H1 (cell line): Measurements from ENCODE around the gene ZNF263. TPM values are rescaled to one million over a fixed set of nuclear protein-coding genes. Genes with fewer than 3 reads are reported as not detected.

ENCODE experiments used
- CTCF ChIA-PET: fragments of 300-600 bp; sonication (Branson Sonifier 250); formaldehyde crosslinking; loops from one replicate; lab custom pipeline; 2021; ENCODE audit not compliant: partially characterized antibody; lab: Charles Lee
- POLR2A ChIA-PET: fragments of 300-600 bp; sonication (Branson Sonifier 250); formaldehyde crosslinking; loops from one replicate; lab custom pipeline; 2021; ENCODE audit warnings: inconsistent platforms; ENCODE audit not compliant: partially characterized antibody; lab: Charles Lee
- DNase-seq, 2 experiments: peaks; one replicate each; pipeline versions ENCODE4 v3.0.0 to v3.0.0-alpha.2; 2010 to 2022; ENCODE audit warnings: low spot score in 2 of 2, low read depth in 1 of 2, mixed read lengths in 1 of 2
- FAIRE-seq: peaks from 2 replicates; lab custom pipeline; 2011; peaks lifted over from hg19 to GRCh38; lab: Jason Lieb, UNC
- H2AFZ ChIP-seq: 2 replicates; pipeline ENCODE4 v1.8.1; 2012; ENCODE audit warnings: low read length, inconsistent platforms
- H2AK5ac ChIP-seq: 2 replicates; pipeline ENCODE4 v1.6.1; 2013; ENCODE audit warnings: low read depth, low read length
- H2BK120ac ChIP-seq: replicated peaks from 2 replicates; pipeline ENCODE3; 2013; ENCODE audit warnings: low read depth, low read length, inconsistent platforms
- H2BK12ac ChIP-seq: 2 replicates; pipeline ENCODE4 v1.6.1; 2013; ENCODE audit warnings: low read depth, low read length
- H2BK15ac ChIP-seq: 2 replicates; pipeline ENCODE4 v1.6.1; 2013; ENCODE audit warnings: low read length
- H2BK20ac ChIP-seq: 2 replicates; pipeline ENCODE4 v1.6.1; 2013; ENCODE audit warnings: low read length
- H2BK5ac ChIP-seq: 2 replicates; pipeline ENCODE4 v1.6.1; 2013; ENCODE audit warnings: low read depth, low read length
- H3K14ac ChIP-seq: 2 replicates; pipeline ENCODE4 v1.6.1; 2013; ENCODE audit warnings: inconsistent platforms; ENCODE audit not compliant: insufficient read length
- H3K18ac ChIP-seq: 2 replicates; pipeline ENCODE4 v1.6.1; 2013; ENCODE audit warnings: low read length; ENCODE audit errors: extremely low read depth
- H3K23ac ChIP-seq: 2 replicates; pipeline ENCODE4 v1.6.1; 2013; ENCODE audit warnings: inconsistent platforms; ENCODE audit not compliant: insufficient read length
- H3K23me2 ChIP-seq: 2 replicates; pipeline ENCODE4 v1.6.1; 2013; ENCODE audit warnings: low read depth, low read length
- H3K27ac ChIP-seq: 2 replicates; pipeline ENCODE4 v1.6.1; 2011; ENCODE audit warnings: low read depth, low read length, inconsistent platforms
- H3K27me3 ChIP-seq, 4 experiments: replicated peaks in 1 of 4; 1 replicate in 1 of 4; 2 replicates in 3 of 4; pipeline versions ENCODE4 v1.6.1 to v1.8.1; 2011 to 2013; ENCODE audit warnings: low read length in 3 of 4, mild to moderate bottlenecking in 3 of 4, inconsistent platforms in 2 of 4, mixed read lengths in 2 of 4, moderate library complexity in 1 of 4; ENCODE audit not compliant: control insufficient read depth in 3 of 4, insufficient read depth in 3 of 4; ENCODE audit errors: extremely low read depth in 1 of 4
- H3K36me3 ChIP-seq, 4 experiments: 2 replicates each; pipeline versions ENCODE4 v1.6.1 to v1.8.1; 2011 to 2013; ENCODE audit warnings: mild to moderate bottlenecking in 4 of 4, low read length in 3 of 4, moderate library complexity in 2 of 4, control low read depth in 1 of 4, inconsistent platforms in 1 of 4; ENCODE audit not compliant: insufficient read depth in 4 of 4, control insufficient read depth in 2 of 4
- H3K4ac ChIP-seq: replicated peaks from 2 replicates; pipeline ENCODE3; 2013; ENCODE audit warnings: low read length, low read depth, mixed read lengths, inconsistent platforms; ENCODE audit not compliant: insufficient read length
- H3K4me1 ChIP-seq, 4 experiments: replicated peaks in 1 of 4; 1 replicate in 1 of 4; 2 replicates in 3 of 4; pipeline versions ENCODE4 v1.6.1 to v1.8.1; 2011 to 2013; ENCODE audit warnings: low read length in 3 of 4, inconsistent platforms in 2 of 4, mixed read lengths in 1 of 4; ENCODE audit not compliant: insufficient read depth in 4 of 4, control insufficient read depth in 3 of 4
- H3K4me2 ChIP-seq, 2 experiments: 2 replicates each; pipeline versions ENCODE4 v1.6.1 to v1.8.1; 2011 to 2013; ENCODE audit warnings: low read depth in 2 of 2, low read length in 2 of 2, control low read depth in 1 of 2, inconsistent platforms in 1 of 2, mild to moderate bottlenecking in 1 of 2; ENCODE audit not compliant: insufficient read depth in 1 of 2
- H3K4me3 ChIP-seq, 4 experiments: fragments of 200-600, 300-600 bp in 1 of 4; sonication (generic), shearing (Covaris generic), sonication (Bioruptor Twin) in 1 of 4; 2 replicates each; pipeline versions ENCODE4 v1.5.1 to v1.8.1; 2011 to 2016; ENCODE audit warnings: low read length in 4 of 4, low read depth in 3 of 4, control low read depth in 2 of 4, inconsistent platforms in 2 of 4, mild to moderate bottlenecking in 2 of 4, mixed read lengths in 1 of 4, moderate library complexity in 1 of 4; ENCODE audit not compliant: insufficient read depth in 2 of 4; ENCODE audit errors: extremely low read depth in 1 of 4
- H3K56ac ChIP-seq: replicated peaks from 2 replicates; pipeline ENCODE3; 2013; ENCODE audit warnings: low read depth, mild to moderate bottlenecking, mixed read lengths, low read length, inconsistent platforms; ENCODE audit not compliant: insufficient read length
- H3K79me1 ChIP-seq: 2 replicates; pipeline ENCODE4 v1.6.1; 2013; ENCODE audit warnings: low read depth, low read length, control low read depth
- H3K79me2 ChIP-seq, 2 experiments: 2 replicates each; pipeline versions ENCODE4 v1.6.1 to v1.8.1; 2012 to 2013; ENCODE audit warnings: low read length in 2 of 2, mild to moderate bottlenecking in 2 of 2, inconsistent platforms in 1 of 2; ENCODE audit not compliant: insufficient read depth in 2 of 2, control insufficient read depth in 1 of 2
- H3K9ac ChIP-seq, 4 experiments: replicated peaks in 1 of 4; 1 replicate in 1 of 4; 2 replicates in 3 of 4; pipeline versions ENCODE4 v1.6.1 to v1.8.1; 2011 to 2013; ENCODE audit warnings: low read depth in 3 of 4, low read length in 3 of 4, control low read depth in 2 of 4, mild to moderate bottlenecking in 2 of 4, moderate library complexity in 2 of 4, inconsistent platforms in 1 of 4; ENCODE audit errors: extremely low read depth in 1 of 4
- H3K9me3 ChIP-seq, 2 experiments: 2 replicates each; pipeline versions ENCODE4 v1.6.1 to v1.8.1; 2012 to 2013; ENCODE audit warnings: mild to moderate bottlenecking in 2 of 2, moderate library complexity in 2 of 2, control low read depth in 1 of 2, inconsistent platforms in 1 of 2, low read depth in 1 of 2, low read length in 1 of 2, mixed read lengths in 1 of 2; ENCODE audit not compliant: insufficient read depth in 2 of 2
- H4K20me1 ChIP-seq, 2 experiments: replicated peaks in 1 of 2; 2 replicates each; pipeline versions ENCODE3 to v1.8.1; 2011 to 2013; ENCODE audit warnings: inconsistent platforms in 2 of 2, low read length in 2 of 2, mild to moderate bottlenecking in 1 of 2; ENCODE audit not compliant: insufficient read depth in 2 of 2, control insufficient read depth in 1 of 2
- H4K5ac ChIP-seq: 2 replicates; pipeline ENCODE4 v1.6.1; 2013; ENCODE audit warnings: low read length, low read depth, mixed read lengths, inconsistent platforms; ENCODE audit not compliant: insufficient read length
- H4K8ac ChIP-seq: 2 replicates; pipeline ENCODE4 v1.8.0; 2013; ENCODE audit warnings: mild to moderate bottlenecking, moderate library complexity, low read length, inconsistent platforms; ENCODE audit not compliant: insufficient read depth; ENCODE audit errors: extremely low read depth
- H4K91ac ChIP-seq: replicated peaks from 2 replicates; pipeline ENCODE3; 2013; ENCODE audit warnings: low read length, mixed read lengths, inconsistent platforms; ENCODE audit not compliant: insufficient read length
- CTCF ChIP-seq, 3 experiments: IDR thresholded peaks; 1 replicate in 2 of 3; 2 replicates in 1 of 3; pipeline versions ENCODE4 v1.5.1 to v1.6.1; 2011; ENCODE audit warnings: low read length in 3 of 3, mild to moderate bottlenecking in 3 of 3, inconsistent platforms in 2 of 3, low read depth in 1 of 3, moderate library complexity in 1 of 3; ENCODE audit not compliant: insufficient read depth in 1 of 3; ENCODE audit errors: control extremely low read depth in 1 of 3
- EZH2 ChIP-seq: fragments of 200-600 bp; sonication (generic); IDR thresholded peaks from 2 replicates; pipeline ENCODE4 v1.7.1; 2012; ENCODE audit warnings: low read depth, mild to moderate bottlenecking, moderate library complexity, low read length, inconsistent platforms; ENCODE audit not compliant: severe bottlenecking
- FOSL1 ChIP-seq: IDR thresholded peaks from 2 replicates; pipeline ENCODE4 v1.6.1; 2011; ENCODE audit warnings: mild to moderate bottlenecking, low read depth, low read length, moderate library complexity; ENCODE audit not compliant: insufficient read depth
- GABPA ChIP-seq: IDR thresholded peaks from 2 replicates; pipeline ENCODE4 v1.6.1; 2011; ENCODE audit warnings: mild to moderate bottlenecking, low read length, moderate library complexity, borderline replicate concordance; ENCODE audit not compliant: insufficient read depth
- GTF2F1 ChIP-seq: IDR thresholded peaks from 2 replicates; pipeline ENCODE4 v1.6.1; 2012; ENCODE audit warnings: low read depth, low read length, improper control_type of control experiment, borderline replicate concordance
- JUN ChIP-seq: IDR thresholded peaks from 2 replicates; pipeline ENCODE4 v1.6.1; 2011; ENCODE audit warnings: low read depth, mild to moderate bottlenecking, improper control_type of control experiment, low read length
- NRF1 ChIP-seq: IDR thresholded peaks from 2 replicates; pipeline ENCODE4 v1.6.1; 2011; ENCODE audit warnings: mild to moderate bottlenecking, low read depth, low read length, improper control_type of control experiment
- POLR2AphosphoS5 ChIP-seq: IDR thresholded peaks from 2 replicates; pipeline ENCODE4 v1.6.1; 2011; ENCODE audit warnings: low read depth, low read length
- SP2 ChIP-seq: IDR thresholded peaks from 2 replicates; pipeline ENCODE4 v1.6.1; 2012; ENCODE audit warnings: mild to moderate bottlenecking, low read length, inconsistent platforms
- WGBS, 2 experiments: shearing (Covaris generic) in 1 of 2; methylation state at CpG; one replicate each; pipeline versions ENCODE4 v1.1.6 to v1.1.7; 2013 to 2015; ENCODE audit warnings: low lambda C conversion rate in 2 of 2, mixed read lengths in 2 of 2, inconsistent platforms in 1 of 2, low coverage in 1 of 2, missing lambda C conversion rate in 1 of 2; ENCODE audit not compliant: insufficient replicate concordance in 2 of 2, insufficient coverage in 1 of 2, insufficient read length in 1 of 2; ENCODE audit errors: extremely low coverage in 1 of 2, missing lambda C conversion rate in 1 of 2; 5-methylcytosine and 5-hydroxymethylcytosine counted together
- polyA plus RNA-seq, 7 experiments: library from polyadenylated mRNA; depleted of rRNA in 3 of 7; stranded (reverse) in 5 of 7; unstranded in 2 of 7; fragments of >200 nt in 5 of 7; fragments of 200-250 nt in 2 of 7; gene quantifications; 1 replicate in 5 of 7; 2 replicates in 1 of 7; 4 replicates in 1 of 7; pipeline versions ENCODE4 v1.2.1 to v1.2.3, GENCODE V29; 2011 to 2013; ENCODE audit warnings: missing spikeins in 2 of 7, mixed read lengths in 2 of 7
- total RNA-seq: library from RNA; stranded (reverse); fragmentation: NEBNext Ultra II Directional; extraction: Animal tissue kit (Norgen Biotek cat#: 25700); gene quantifications from 2 replicates; pipeline ENCODE4 v1.2.1, GENCODE V29; 2021

ZNF263 gene
- total and polyA plus RNA-seq, 2 of the 8 experiments (the other 6 are each of a cell fraction or from before 2014, with no cell fraction given), result 9.2 to 26.7 TPM

GRCh38 chr16:3282103-3282729, 1.1 kb upstream of the ZNF263 start:
- WGBS, 2 experiments, result 12% methylated on average over 19 of the region's 29 CpGs; no CpG with 5 or more reads in 1 of the 2 experiments
- peak overlapping the region; percentile 51 to 94 (median 90) for H3K9ac ChIP-seq
- peak overlapping the region; percentile 99 for H3K4me2 ChIP-seq
- H3K14ac ChIP-seq, result no peak overlapping the region
- peaks cover 20 to 35% of the 10 kb centered on the region in 2 experiments for H3K79me2 ChIP-seq
- no peak overlapping the region for H2BK15ac ChIP-seq
- peaks cover 0 to 8% (median 1%) of the 10 kb centered on the region in 4 experiments; a peak in 4 of 7 replicates for H3K4me1 ChIP-seq
- peak overlapping the region; percentile 62 for H4K5ac ChIP-seq
- H2AFZ ChIP-seq, result peak overlapping the region; percentile 90
- peak overlapping the region; percentile 98 for H4K8ac ChIP-seq
- peaks cover 5 to 9% of the 10 kb centered on the region in 2 experiments for H4K20me1 ChIP-seq
- H3K9me3 ChIP-seq, result peaks cover 6 to 10% of the 10 kb centered on the region in 2 experiments
- H3K27me3 ChIP-seq, result no peaks in the 10 kb centered on the region; a peak in 1 of 7 replicates
- H3K18ac ChIP-seq, result peak overlapping the region; percentile 52; the same call in 1 of the 2 replicates
- peak overlapping the region; percentile 66 for H3K56ac ChIP-seq
- H3K23ac ChIP-seq, result no peak overlapping the region
- H2AK5ac ChIP-seq, result no peak overlapping the region; the same call in 1 of the 2 replicates
- no peak for DNase-seq
- peaks cover 3 to 19% (median 12%) of the 10 kb centered on the region in 4 experiments; a peak in 6 of 8 replicates for H3K36me3 ChIP-seq
- H2BK120ac ChIP-seq, result no peak overlapping the region
- CTCF ChIA-PET, result interaction anchor here (0.6 to 2.2 kb wide), 5 partner anchors 14 to 204 kb away, joined by 3 to 12 read pairs (median 3); no protein-coding TSS in a partner anchor
- H2BK20ac ChIP-seq, result no peak overlapping the region
- peak overlapping the region; percentile 97 for H3K27ac ChIP-seq
- no peak overlapping the region for H2BK12ac ChIP-seq
- no peak overlapping the region for H4K91ac ChIP-seq
- H3K4ac ChIP-seq, result peak overlapping the region; percentile 16
- POLR2A ChIA-PET, result interaction anchor here (0.7 to 5.3 kb wide), 15 partner anchors 8 to 262 kb away, joined by 3 to 64 read pairs (median 6); partner anchors contain the start of genes NAA60, TIGD7, TNFRSF12A and ZNF174
- H2BK5ac ChIP-seq, result peak overlapping the region; percentile 93; the same call in 1 of the 2 replicates
- H3K79me1 ChIP-seq, result peaks cover 12% of the 10 kb centered on the region
- peak overlapping the region; percentile 81 to 99 (median 97) for H3K4me3 ChIP-seq
- FAIRE-seq, result no peak
- H3K23me2 ChIP-seq, result peaks cover 8% of the 10 kb centered on the region
- no peak for TF ChIP-seq SP2
- TF ChIP-seq GABPA, result no peak
- peak; percentile 58; the same call in 1 of the 2 replicates for TF ChIP-seq GTF2F1
- TF ChIP-seq JUN, result no peak
- TF ChIP-seq CTCF (IDR thresholded peaks at IDR 0.05; ENCODE audit: control extremely low read depth in 1 of 3, insufficient read depth in 1 of 3, low read depth in 1 of 3, low read length in 3 of 3), result no peak
- peak; percentile 52; the same call in 1 of the 2 replicates for TF ChIP-seq POLR2AphosphoS5
- no peak for TF ChIP-seq EZH2
- TF ChIP-seq NRF1, result no peak
- no peak for TF ChIP-seq FOSL1
